ENCODE measurements around the gene CACNA1H.
"Not testable (repeated sequence)": the region's sequence is repeated elsewhere in the genome, so short reads cannot be mapped to it uniquely, and the experiment has no call there.

GRCh38 chr16:1229476-1229875 is 76.6 kb downstream of the CACNA1H start:
- TF ChIP-seq CTCF (IDR thresholded peaks at IDR 0.05); ZFX (IDR thresholded peaks at IDR 0.05; ENCODE audit: borderline replicate concordance): not testable (repeated sequence)
